GM10847 (cell line): ENCODE measurements around the gene IKBKE.

Experiments used
- POLR2A ChIP-seq: IDR thresholded peaks from 2 replicates; pipeline ENCODE4 v1.6.1; 2011; ENCODE audit not compliant: insufficient read length; ENCODE audit errors: extremely low read depth

IKBKE gene

DNA sequence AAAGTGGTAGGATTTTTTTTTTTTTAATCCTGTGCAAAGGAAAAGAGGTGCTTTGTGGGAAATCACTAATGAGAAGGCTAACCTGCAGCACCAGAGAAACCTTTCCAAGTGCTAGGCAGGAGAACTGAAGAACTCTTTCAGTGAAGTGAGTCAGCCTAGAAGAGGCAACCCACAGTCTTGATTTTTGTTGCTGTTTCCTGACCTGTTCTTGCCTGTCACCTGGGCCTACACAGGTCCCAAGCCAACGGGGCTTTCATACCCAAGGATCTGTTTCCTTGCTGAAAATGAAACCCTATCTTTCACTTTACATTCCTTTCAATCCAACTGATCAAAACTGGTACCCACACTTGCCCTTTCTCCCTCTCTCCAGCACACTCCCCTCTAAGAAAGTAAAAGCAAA is 7.1 kb upstream of the IKBKE start:
- TF ChIP-seq POLR2A = no peak

DNA sequence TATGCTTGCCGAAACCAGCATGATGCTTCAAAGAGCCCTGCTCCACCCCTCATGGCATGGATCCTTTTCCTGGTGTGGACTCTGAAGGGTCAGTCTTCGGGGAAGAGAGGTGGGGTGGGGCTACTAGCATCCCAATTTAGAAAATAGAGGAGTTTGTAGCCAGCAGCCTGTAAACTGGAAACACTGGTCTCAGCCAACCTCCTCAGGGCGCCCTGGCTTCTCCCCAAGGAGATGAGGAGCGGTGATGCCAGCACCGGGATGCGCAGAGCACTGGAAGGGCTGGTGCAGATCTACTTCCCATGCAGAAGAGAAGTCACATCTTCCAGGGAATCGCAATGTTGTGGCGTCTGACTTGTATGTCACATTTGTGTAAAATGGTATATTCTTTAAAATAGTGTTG is 6.4 kb upstream of the IKBKE start:
- no peak for TF ChIP-seq POLR2A

DNA sequence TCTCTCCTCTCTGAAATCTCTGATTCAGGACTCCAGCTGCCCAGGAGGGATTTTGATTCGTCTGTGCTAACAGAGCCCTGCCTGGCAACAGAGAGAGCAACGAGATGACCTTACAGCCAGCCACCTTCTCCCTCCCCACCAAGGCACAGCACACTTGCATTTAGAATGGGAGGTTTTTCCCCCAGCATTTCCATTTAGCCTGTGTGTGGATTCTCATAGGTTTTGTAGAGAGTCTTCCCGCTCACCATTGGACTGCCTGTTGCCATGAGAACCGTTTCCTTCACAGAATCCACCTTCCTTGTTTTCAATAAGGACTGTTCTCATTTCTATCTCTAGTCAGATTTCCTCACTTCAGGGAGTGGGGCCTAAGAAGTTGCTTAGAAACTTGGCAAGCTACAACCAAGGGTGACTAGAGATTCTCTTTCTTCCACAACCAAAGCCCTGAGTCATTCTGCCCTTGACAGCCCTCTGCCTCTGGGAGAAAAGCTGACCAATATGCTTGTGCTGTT is 5.8 kb upstream of the IKBKE start:
- TF ChIP-seq POLR2A = no peak

DNA sequence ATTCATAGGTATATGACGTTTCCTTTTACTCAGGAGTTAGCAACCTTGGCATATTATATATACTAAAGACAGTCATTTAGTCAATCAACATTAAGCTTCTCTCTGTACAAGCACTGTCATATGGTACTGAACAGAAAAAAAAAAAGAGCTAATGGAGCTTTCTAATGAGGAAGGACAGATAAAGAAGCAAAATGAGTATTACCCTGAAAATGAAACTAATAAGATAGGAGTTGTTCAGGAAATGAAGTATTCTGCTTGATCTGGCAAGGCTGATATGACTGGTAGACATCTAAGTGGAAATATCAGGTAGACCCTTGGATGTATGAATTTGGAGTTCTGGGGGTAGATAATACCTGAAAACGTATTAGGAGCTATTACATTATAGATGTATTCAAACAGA is 4.3 kb upstream of the IKBKE start:
- TF ChIP-seq POLR2A = no peak

DNA sequence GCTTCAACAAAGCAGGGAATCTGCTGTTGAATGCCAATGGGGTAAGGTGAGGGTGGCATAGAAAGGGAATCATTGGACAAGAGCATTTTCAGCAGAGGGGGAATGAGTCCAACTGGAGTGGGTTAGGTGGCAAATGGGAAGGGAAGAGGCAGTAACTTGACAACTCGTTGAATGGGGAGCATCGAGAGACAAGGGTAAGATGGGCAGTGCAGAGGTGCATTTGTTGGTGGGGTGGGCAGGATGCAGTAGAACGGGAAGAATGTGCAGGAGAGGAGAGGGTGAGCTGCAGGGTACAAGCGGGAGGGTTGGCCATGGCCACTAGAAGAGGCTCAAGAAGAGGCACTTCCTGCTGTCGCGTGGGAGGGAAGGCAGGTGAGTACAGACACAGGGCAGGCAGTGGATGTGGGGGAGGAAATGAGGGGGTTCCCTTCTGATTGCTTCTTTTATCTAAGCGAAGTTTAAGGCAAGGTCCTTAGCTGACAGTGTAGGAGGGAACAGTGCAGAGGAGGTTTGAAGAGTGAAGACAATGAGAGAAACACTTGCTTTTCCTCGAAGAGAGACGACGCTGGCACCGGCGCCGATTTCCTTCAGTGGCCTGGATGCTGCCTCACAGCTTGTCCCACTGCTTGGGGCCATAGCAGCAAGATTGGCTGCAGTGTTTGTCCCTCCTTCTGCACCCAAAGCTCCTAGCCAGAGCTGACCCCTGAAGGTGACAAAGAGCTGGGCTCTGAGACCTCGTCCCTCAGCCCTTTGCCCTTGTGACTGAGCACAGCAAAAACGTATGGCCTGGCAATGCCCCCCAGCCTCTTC is 3.2 kb upstream of the IKBKE start:
- no peak for TF ChIP-seq POLR2A

DNA sequence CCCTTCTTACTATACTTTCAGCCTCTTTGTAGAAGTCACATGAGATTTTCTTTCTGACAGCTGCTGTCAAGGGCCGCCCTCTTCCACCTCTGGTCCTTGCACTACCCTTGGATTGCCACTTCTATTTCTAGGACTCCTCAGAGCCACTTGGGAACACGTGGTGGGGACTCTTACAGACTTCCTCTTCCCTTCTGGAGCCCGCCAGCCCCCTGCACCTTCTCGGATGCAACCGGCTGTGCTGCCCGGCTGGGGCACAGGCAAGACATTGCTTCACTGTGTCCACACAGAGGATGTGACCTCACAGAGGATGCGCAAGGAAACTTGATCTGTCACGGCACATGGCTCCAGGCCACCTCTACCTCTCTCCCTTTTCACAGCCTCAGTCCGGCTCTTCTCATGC is 2.4 kb upstream of the IKBKE start:
- no peak for TF ChIP-seq POLR2A

DNA sequence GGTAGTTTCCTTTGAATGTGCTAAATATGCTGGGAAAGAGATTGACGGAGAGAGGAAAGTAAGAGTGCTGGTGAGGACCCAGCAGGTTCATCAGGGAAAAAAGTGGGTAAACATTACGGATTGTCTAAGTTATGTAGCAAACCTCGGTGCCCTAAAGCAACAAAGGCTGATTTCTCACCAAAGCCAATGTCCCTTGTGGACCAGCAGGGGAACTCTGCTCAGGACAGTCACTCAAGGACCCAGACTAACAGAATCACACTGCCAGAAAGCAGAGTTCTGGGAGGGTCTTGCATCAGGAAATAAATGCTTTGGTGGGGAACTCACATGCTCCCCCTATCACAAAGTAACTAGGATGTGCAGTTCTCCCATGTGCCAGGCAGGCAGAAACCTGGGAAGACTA is 1.7 kb upstream of the IKBKE start:
- TF ChIP-seq POLR2A = no peak

DNA sequence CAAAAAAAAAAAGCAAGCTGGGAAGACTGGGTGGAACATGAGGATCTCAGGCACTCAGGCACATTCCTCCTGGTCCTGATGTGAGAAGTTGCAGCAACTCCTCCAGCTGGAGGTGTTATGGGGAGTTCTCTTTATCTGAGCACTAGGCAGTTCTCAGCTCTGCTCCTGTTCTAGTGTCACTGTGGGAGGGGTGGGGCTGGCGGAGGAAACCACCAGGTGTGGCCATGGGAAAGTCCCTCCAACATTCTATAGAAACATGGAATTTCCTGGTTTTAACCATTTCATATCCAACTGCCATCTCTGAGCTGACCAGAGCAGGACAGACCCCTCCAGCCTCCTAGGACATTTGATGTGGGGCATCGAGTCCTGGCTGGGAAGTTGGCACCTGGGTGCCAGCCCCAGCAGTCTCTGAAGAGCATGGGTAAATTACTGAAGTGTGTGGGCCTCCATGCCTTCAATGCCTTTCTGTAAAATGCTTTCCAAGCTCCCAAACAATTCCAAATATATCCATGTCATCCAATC is 804 bp upstream of the IKBKE start:
- no peak for TF ChIP-seq POLR2A

DNA sequence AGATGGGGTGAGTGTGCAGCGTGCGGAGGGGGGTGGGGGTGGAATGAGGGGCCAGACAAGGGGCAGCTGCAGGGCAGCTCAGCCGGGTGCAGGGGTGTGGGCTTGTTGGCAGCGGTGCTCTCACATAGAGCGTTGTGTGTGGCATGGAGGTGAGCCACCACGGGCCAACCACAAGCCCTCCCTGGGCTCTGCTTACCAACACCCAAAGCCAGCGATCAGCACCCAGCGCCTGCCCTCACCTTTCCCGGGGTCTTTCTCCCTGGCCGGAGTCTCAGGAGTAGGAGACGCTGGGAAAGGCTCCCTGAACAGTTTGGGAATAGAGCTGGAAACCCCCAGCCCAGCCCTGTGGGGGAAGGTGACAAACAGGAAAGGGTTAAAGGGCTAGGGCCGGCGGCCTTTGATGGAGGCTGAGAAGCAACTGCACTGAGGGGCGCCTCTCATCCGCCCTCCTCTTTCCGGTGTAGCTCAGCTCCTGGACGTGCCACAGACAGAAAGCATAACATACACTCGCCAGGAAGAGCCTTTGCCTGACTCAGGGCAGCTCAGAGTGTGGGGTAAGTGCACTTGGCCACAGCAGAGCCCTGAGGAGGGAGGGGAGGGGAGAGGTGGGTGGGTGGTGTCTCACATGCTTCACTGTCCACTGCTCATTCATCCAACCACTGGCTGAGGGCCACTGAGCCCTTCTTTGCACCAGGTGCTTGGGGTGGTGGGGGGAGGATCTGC is 577 bp downstream of the IKBKE start:
- no peak for TF ChIP-seq POLR2A

DNA sequence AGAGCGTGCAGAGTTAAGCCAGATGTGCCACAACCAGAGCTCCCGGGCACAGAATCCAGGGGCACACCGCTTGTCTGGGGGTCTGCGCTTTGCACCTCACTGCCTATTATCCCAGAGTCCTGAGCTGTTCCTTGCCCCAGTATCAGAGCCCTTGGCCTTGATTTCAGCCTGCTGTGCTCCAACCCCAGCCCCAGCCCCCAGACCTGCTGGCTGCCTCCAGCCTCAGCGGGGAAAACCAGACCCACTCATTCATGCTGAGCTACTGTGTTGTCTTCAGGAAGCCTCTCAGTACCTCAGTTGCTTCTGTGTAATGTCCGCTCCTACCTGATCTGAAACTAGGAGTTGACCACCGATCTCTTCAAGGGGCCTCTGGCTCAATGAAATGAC is 1.1 kb downstream of the IKBKE start:
- TF ChIP-seq POLR2A = no peak

DNA sequence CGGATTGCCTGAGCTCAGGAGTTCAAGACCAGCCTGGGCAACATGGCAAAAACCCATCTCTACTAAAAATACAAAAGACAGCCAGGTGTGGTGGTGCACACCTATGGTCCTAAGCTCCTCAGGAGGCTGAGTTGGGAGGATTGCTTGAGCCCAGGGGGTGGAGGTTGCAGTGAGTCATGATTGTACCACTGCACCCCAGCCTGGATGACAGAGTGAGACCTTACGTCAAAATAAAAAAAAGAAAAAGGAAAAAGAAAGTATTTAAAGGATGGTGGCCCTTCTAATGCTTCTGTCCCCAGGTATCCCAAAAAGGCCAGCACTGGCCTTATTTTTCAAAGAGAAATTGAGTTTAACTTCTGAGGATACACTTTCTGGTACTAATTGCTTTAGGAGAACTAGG is 1.7 kb downstream of the IKBKE start:
- TF ChIP-seq POLR2A = no peak

DNA sequence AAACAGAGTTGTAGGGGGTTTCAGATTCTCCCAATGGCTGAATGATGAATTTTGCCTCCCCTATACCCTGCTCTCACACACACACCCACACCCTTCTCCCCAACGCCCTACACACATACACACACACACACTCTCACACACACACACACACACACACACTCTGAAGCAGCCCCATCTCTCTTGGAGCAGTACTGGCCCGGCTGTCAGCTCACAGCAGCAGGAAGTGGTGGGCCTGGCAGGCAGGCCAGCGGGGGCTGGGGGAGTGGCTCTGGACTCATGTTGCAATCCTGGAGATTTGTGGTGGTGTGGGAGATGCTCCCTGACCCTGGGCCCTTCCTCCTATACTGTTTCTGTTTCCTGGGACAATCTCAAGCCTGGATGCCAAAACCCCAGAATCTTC is 2.2 kb downstream of the IKBKE start:
- TF ChIP-seq POLR2A = no peak

DNA sequence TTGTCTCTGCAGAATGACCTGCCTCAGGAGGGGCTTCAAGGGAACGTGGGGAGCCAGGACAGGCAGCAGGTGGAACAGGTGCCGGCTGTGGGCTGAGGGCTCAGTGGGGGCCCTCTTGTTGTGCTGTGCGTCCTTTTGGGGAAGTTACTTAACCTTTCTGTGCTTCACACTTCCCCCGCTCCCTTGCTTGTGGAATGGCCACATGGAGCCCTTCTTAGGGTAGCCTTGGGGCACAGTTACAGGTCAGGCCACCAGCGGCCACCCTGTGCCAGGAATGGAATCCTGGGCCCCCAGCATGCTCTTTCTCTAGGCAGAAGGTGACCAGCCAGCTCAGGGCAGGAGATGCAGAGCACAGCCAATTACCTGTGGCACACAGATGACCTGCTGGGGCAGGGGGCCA is 2.6 kb downstream of the IKBKE start:
- no peak for TF ChIP-seq POLR2A

DNA sequence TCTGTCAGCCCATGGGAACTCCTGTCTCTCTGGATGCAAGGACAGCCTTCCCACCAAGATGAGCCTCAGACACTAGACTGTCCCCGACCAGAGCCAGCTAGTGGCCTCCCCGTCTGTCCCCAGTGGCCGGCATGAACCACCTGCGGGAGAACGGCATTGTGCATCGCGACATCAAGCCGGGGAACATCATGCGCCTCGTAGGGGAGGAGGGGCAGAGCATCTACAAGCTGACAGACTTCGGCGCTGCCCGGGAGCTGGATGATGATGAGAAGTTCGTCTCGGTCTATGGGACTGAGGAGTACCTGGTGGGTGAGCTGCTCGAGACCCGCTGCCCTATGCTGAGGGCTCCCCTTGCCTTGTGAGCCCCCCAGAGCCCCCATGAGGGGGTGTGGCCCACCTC is 5.8 kb downstream of the IKBKE start:
- no peak for TF ChIP-seq POLR2A

DNA sequence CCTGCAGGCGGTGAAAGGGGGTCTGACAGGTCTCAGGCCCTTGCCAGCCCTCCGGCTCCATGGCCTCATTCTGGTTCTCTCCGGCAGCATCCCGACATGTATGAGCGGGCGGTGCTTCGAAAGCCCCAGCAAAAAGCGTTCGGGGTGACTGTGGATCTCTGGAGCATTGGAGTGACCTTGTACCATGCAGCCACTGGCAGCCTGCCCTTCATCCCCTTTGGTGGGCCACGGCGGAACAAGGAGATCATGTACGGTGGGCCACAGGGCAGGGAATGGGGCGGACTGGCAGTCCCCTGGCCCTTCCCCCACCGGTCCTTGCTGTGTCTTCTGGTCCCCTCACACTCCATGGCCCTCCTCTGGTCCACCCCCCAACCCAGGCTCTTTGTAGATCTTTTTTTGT is 6.3 kb downstream of the IKBKE start:
- TF ChIP-seq POLR2A = no peak

DNA sequence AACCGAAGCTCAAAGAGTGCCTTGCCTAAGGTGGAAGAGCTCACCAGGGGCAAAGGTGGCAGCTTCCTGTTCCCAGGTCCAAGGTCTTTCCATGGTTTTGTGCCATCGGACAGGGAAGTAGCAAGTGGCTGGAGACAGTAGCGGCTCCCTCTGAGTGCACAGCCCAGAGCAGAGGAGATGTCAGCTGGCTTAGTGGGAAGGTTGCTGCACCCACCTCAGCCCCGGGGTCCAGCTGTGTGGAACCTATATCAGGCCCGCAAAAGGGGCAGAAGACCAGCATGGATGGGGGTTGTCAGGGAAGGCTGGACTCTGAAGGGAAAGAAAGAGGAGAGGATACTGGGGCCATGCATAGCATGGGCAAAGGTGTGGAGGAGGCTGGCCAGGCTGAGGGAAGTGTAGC is 6.8 kb downstream of the IKBKE start:
- no peak for TF ChIP-seq POLR2A

DNA sequence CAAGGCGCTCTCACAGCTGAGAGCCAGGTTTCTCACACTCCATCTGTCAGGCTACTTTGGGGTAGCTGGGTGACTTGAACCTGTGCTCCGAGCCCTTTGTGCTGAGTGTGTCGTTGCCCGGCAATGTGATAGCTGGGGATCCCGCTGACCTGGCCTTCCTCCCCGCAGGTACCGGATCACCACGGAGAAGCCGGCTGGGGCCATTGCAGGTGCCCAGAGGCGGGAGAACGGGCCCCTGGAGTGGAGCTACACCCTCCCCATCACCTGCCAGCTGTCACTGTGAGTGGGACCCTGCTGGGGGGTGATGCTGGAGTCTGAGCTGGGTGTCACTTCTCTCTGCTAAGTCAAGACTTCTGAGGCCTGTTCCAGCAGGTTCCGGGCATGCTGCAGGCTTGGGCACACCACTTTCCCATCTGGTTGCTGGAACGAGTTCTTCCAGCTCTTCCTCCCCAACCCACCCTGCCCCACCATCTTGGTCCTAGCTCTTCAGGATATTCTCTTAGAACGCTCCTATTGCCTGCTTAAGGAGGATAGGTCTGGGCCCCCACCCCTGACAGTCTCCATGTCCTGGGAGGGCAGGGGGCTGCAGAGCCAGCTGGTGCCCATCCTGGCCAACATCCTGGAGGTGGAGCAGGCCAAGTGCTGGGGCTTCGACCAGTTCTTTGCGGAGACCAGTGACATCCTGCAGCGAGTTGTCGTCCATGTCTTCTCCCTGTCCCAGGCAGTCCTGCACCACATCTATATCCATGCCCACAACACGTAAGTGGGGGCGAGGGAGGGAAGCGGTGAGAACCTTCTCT is 7.5 kb downstream of the IKBKE start:
- TF ChIP-seq POLR2A = no peak
